Adrenal gland (tissue), 12 donors: Measurements from ENCODE around the gene FAM163B. TPM values are rescaled to one million over a fixed set of nuclear protein-coding genes. Genes with fewer than 3 reads are reported as not detected.

Experiments
- DNase-seq, 7 donors: peaks; one replicate each; pipeline ENCODE4 v3.0.0-alpha.2; 2019 to 2020
- H3K27ac ChIP-seq, 5 donors: fragments of 200-600 bp; sonication (generic) in 4 of 5; 1 replicate in 3 of 5; 2 replicates in 2 of 5; pipeline versions ENCODE4 v1.5.1 to v1.8.0; 2016 to 2020; ENCODE audit warnings: mild to moderate bottlenecking in 1 of 5
- H3K27me3 ChIP-seq: fragments of 200-600 bp; 2 replicates; pipeline ENCODE4 v1.8.0; 2021
- H3K36me3 ChIP-seq, 2 donors: fragments of 200-600 bp; replicated peaks in 1 of 2; 1 replicate in 1 of 2; 2 replicates in 1 of 2; pipeline versions ENCODE4 v1.5.1 to v1.8.0; 2018 to 2022
- H3K4me1 ChIP-seq, 2 donors: fragments of 200-600 bp; replicated peaks in 1 of 2; 1 replicate in 1 of 2; 2 replicates in 1 of 2; pipeline versions ENCODE4 v1.5.1 to v1.8.0; 2018 to 2021
- H3K4me3 ChIP-seq, 4 donors: fragments of 200-600 bp; sonication (generic) in 3 of 4; one replicate each; pipeline ENCODE4 v1.5.1; 2016 to 2018
- H3K9me3 ChIP-seq, 3 donors: fragments of 200-600 bp; sonication (generic) in 1 of 3; replicated peaks in 1 of 3; 1 replicate in 2 of 3; 2 replicates in 1 of 3; pipeline versions ENCODE4 v1.5.1 to v1.8.0; 2016 to 2021
- POLR2A ChIP-seq, 2 donors: fragments of 450-650 bp; IDR thresholded peaks; one replicate each; pipeline ENCODE4 v1.6.1; 2017; ENCODE audit warnings: antibody characterized with exemption in 2 of 2, mild to moderate bottlenecking in 2 of 2, moderate library complexity in 1 of 2
- WGBS, 4 donors: extraction: QIAGEN DNeasy Blood & Tissue Kit in 2 of 4; methylation state at CpG; one replicate each; pipeline versions ENCODE4 v1.1.5 to v1.1.7; 2013 to 2017; 5-methylcytosine and 5-hydroxymethylcytosine counted together
- intact Hi-C, 2 donors: fragments of 100-400 bp; cut with DNase I; formaldehyde crosslinking; loops; one replicate each; pipeline versions ENCODE4 v1.14.1 to v1.15.0; 2022 to 2023
- polyA plus RNA-seq, 3 donors: library from polyadenylated mRNA; stranded (reverse); fragments of 200-250 nt in 2 of 3; fragments of 350-450 nt in 1 of 3; fragmentation: Illumina TruSeq in 1 of 3; extraction: RNeasy Lipid Tissue Mini Kit (QIAGEN cat#74804) in 1 of 3; gene quantifications; one replicate each; pipeline ENCODE4 v1.2.3, GENCODE V29; 2013 to 2014
- total RNA-seq, 9 donors: library from RNA; depleted of rRNA in 4 of 9; stranded (reverse); fragments of >200 nt in 4 of 9; fragments of 120-200 nt in 1 of 9; fragmentation: NEBNext Ultra II Directional in 1 of 9; extraction: Animal tissue kit (Norgen Biotek cat#: 25700) in 1 of 9; gene quantifications; one replicate each; pipeline versions ENCODE4 v1.1.0 to v1.2.4, GENCODE V29; 2013 to 2023
- TF ChIP-seq, protein P1 (sequence below), 6 experiments: fragments of 450-650 bp in 4 of 6; fragments of 200-600 bp in 2 of 6; sonication (generic) in 1 of 6; IDR thresholded peaks; 1 replicate in 5 of 6; 2 replicates in 1 of 6; pipeline versions ENCODE4 v1.5.1 to v1.8.0; 2016 to 2021; ENCODE audit warnings: antibody characterized with exemption in 6 of 6, mild to moderate bottlenecking in 2 of 6, moderate library complexity in 1 of 6
- donor health status: healthy with polysubstance abuse.
- donor health status: Bipolar disorder and iron deficiency.
- donor health status: DM: yes; HTN: yes; CAD: no.
- donor health status: DM: no; HTN: no; CAD: no.
- donor health status: DM: no; HTN: no; CAD: no.
- donor health status: DM: yes; HTN: yes; CAD: no.

Gene FAM163B
- total and polyA plus RNA-seq, 12 donors, result 0.72 to 14.3 (median 2.5) TPM

DNA sequence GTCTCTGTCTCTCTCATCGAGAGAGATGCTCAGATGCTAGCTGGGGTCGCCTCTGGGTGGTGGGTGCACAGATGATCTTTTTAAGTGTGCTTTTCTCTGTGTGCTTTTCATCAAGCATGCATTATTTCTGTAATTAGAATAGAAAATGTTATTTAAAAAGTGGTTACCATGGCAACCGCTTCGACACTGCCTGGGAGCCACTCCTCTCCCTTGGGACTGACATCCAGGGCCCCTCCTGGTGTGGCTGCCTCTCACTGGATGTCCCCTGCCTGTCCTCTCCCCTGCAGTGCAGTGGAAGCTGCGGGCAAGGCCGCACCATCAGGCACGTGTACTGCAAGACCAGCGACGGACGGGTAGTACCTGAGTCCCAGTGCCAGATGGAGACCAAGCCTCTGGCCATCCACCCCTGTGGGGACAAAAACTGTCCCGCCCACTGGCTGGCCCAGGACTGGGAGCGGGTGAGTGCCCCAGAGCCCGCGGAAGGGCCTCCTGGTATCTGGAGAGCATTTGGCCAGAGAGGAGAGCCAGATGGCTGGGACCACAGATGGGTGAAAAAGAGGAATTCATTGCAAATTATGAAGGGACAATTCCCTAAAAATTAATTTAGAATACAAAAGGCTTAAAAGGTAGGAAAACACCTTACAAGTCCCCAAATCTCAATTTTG is 39.9 kb downstream of the FAM163B start:
- Histone ChIP-seq H3K9me3 (no peaks in the 10 kb centered on the region), H3K27ac (no peak overlapping the region), H3K36me3 (no peaks in the 10 kb centered on the region), H3K27me3 (no peaks in the 10 kb centered on the region), H3K4me3 (no peak overlapping the region), H3K4me1 (no peaks in the 10 kb centered on the region)
- TF ChIP-seq, protein P1, sequence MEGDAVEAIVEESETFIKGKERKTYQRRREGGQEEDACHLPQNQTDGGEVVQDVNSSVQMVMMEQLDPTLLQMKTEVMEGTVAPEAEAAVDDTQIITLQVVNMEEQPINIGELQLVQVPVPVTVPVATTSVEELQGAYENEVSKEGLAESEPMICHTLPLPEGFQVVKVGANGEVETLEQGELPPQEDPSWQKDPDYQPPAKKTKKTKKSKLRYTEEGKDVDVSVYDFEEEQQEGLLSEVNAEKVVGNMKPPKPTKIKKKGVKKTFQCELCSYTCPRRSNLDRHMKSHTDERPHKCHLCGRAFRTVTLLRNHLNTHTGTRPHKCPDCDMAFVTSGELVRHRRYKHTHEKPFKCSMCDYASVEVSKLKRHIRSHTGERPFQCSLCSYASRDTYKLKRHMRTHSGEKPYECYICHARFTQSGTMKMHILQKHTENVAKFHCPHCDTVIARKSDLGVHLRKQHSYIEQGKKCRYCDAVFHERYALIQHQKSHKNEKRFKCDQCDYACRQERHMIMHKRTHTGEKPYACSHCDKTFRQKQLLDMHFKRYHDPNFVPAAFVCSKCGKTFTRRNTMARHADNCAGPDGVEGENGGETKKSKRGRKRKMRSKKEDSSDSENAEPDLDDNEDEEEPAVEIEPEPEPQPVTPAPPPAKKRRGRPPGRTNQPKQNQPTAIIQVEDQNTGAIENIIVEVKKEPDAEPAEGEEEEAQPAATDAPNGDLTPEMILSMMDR (IDR thresholded peaks at IDR 0.05), result no peak
- no peak for TF ChIP-seq POLR2A (IDR thresholded peaks at IDR 0.05)
- DNase-seq, result no peak
- WGBS, 4 donors, result 77 to 83% (median 79%) methylated on average over 11 to 14 of the region's 14 CpGs
- intact Hi-C loops, result no loop called here

DNA sequence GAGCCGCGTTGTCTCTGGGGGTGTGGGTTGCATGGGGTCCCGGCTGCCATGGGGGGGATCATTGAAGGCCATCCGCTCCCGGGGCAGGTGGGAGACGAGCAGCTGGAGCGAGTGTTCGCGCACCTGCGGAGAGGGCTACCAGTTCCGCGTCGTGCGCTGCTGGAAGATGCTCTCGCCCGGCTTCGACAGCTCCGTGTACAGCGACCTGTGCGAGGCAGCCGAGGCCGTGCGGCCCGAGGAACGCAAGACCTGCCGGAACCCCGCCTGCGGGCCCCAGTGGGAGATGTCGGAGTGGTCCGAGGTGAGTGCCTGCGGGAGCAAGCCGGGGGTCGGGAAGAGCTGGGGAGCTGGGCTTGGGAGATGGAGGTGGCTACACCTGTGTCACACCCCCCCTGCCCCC is 41.0 kb downstream of the FAM163B start:
- no peaks in the 10 kb centered on the region for H3K36me3 ChIP-seq
- 80 to 92% (median 91%) methylated on average over 1 to 33 of the region's 33 CpGs for WGBS, 4 donors
- TF ChIP-seq, protein P1 (IDR thresholded peaks at IDR 0.05), result no peak
- TF ChIP-seq POLR2A (IDR thresholded peaks at IDR 0.05), result no peak
- peaks cover 0 to 3% of the 10 kb centered on the region in 2 donors for H3K4me1 ChIP-seq
- intact Hi-C loops, result no loop called here
- H3K27me3 ChIP-seq, result no peaks in the 10 kb centered on the region
- no peak overlapping the region for H3K4me3 ChIP-seq
- no peak for DNase-seq
- H3K27ac ChIP-seq, result no peak overlapping the region
- H3K9me3 ChIP-seq, result no peaks in the 10 kb centered on the region

DNA sequence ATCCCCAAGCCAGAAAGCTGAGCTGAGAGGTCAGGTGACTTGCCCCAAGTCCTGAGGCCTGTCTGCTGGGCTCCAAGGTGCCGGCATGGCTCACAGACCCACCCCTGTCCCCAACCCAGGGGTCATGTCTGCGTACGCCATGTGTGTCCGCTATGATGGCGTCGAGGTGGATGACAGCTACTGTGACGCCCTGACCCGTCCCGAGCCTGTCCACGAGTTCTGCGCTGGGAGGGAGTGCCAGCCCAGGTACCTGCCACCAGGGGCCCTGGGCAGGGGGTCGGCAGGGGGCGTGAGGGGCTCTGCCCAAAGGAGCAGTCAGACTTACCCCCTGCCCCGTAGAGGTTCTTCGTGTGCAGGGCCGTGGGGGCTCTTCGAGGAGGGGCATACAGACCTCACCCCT is 42.4 kb downstream of the FAM163B start:
- H3K4me3 ChIP-seq, result no peak overlapping the region
- no peak for TF ChIP-seq POLR2A (IDR thresholded peaks at IDR 0.05)
- TF ChIP-seq, protein P1 (IDR thresholded peaks at IDR 0.05), result no peak
- no peaks in the 10 kb centered on the region for H3K27me3 ChIP-seq
- no peaks in the 10 kb centered on the region for H3K36me3 ChIP-seq
- no peak for DNase-seq
- WGBS, 4 donors, result 75 to 90% (median 86%) methylated on average over 9 to 17 of the region's 17 CpGs
- H3K27ac ChIP-seq, result no peak overlapping the region
- no peaks in the 10 kb centered on the region for H3K9me3 ChIP-seq
- intact Hi-C loops, result no loop called here
- H3K4me1 ChIP-seq, result peaks cover 0 to 6% of the 10 kb centered on the region in 2 donors

DNA sequence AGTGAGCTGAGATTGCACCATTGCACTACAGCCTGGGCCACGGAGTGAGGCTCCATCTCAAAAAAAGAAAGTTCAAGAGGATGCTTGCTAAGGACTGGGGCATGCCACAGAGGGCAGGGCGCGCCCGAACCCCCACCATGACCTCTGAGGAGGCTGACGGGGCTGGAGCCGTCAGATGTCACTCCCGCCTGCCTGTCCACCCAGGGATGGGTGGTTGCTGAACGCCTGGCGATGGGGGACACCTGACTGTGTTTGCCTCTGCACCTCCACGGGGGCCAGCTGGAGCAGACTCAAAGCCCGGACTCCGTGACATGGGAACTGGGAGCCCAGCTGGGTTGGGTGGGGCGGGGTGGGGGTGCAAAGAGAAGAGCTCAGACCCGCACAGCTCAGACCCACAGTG is 42.8 kb downstream of the FAM163B start:
- no peaks in the 10 kb centered on the region for H3K9me3 ChIP-seq

More for the DNA sequence above, 42.8 kb downstream of the FAM163B start:
- intact Hi-C loops, result no loop called here
- H3K27me3 ChIP-seq, result no peaks in the 10 kb centered on the region
- 73 to 91% (median 90%) methylated on average over 10 to 14 of the region's 14 CpGs for WGBS, 4 donors
- H3K4me3 ChIP-seq, result no peak overlapping the region
- DNase-seq, result no peak
- peaks cover 0 to 6% of the 10 kb centered on the region in 2 donors for H3K4me1 ChIP-seq
- TF ChIP-seq, protein P1 (IDR thresholded peaks at IDR 0.05), result no peak
- TF ChIP-seq POLR2A (IDR thresholded peaks at IDR 0.05), result no peak
- H3K36me3 ChIP-seq, result peaks cover 0 to under 1% of the 10 kb centered on the region in 2 donors
- peak overlapping the region in 1 of 5 donors; percentile 79 for H3K27ac ChIP-seq
